Kidney (tissue), 14 donors: ENCODE data around the gene NCEH1. TPM values are rescaled to one million over a fixed set of nuclear protein-coding genes. Genes with fewer than 3 reads are reported as not detected.

Experiments used
- DNase-seq, 5 donors: peaks; one replicate each; pipeline ENCODE4 v3.0.0-alpha.2; 2013 to 2020
- FAIRE-seq: peaks from 2 replicates; lab custom pipeline; 2012; peaks lifted over from hg19 to GRCh38; lab: Jason Lieb, UNC
- H3K27ac ChIP-seq, 2 donors: one replicate each; pipeline ENCODE4 v1.7.0; 2013; ENCODE audit warnings: low read depth in 2 of 2, low read length in 2 of 2, inconsistent platforms in 1 of 2
- H3K27me3 ChIP-seq: one replicate; pipeline ENCODE4 v1.7.1; 2013; ENCODE audit warnings: low read length, inconsistent platforms; ENCODE audit not compliant: control insufficient read depth, insufficient read depth
- H3K36me3 ChIP-seq, 3 donors: one replicate each; pipeline versions ENCODE4 v1.7.0 to v1.7.1; 2013; ENCODE audit warnings: low read length in 3 of 3, control low read depth in 1 of 3, inconsistent platforms in 1 of 3; ENCODE audit not compliant: insufficient read depth in 3 of 3, control insufficient read depth in 2 of 3
- H3K4me1 ChIP-seq, 3 donors: one replicate each; pipeline versions ENCODE4 v1.7.0 to v1.7.1; 2013; ENCODE audit warnings: low read length in 3 of 3, inconsistent platforms in 1 of 3, low read depth in 1 of 3; ENCODE audit not compliant: control insufficient read depth in 2 of 3, insufficient read depth in 2 of 3
- H3K4me3 ChIP-seq, 3 donors: one replicate each; pipeline versions ENCODE4 v1.7.0 to v1.8.1; 2013; ENCODE audit warnings: low read length in 3 of 3, control low read depth in 1 of 3, inconsistent platforms in 1 of 3
- H3K9ac ChIP-seq, 3 donors: one replicate each; pipeline versions ENCODE4 v1.7.0 to v1.7.1; 2013; ENCODE audit warnings: low read length in 3 of 3, control low read depth in 1 of 3, inconsistent platforms in 1 of 3
- H3K9me3 ChIP-seq, 3 donors: one replicate each; pipeline versions ENCODE4 v1.7.0 to v1.7.1; 2013; ENCODE audit warnings: low read length in 3 of 3, control low read depth in 1 of 3, inconsistent platforms in 1 of 3; ENCODE audit not compliant: control insufficient read depth in 2 of 3, insufficient read depth in 1 of 3
- CTCF ChIP-seq: IDR thresholded peaks from 3 replicates; pipeline ENCODE4 v1.5.1; 2012; ENCODE audit warnings: mild to moderate bottlenecking, moderate library complexity, borderline replicate concordance; ENCODE audit not compliant: insufficient read depth; ENCODE audit errors: extremely low read depth
- intact Hi-C: fragments of 100-400 bp; cut with DNase I; formaldehyde crosslinking; loops from one replicate; pipeline ENCODE4 v1.11.1; 2022
- polyA plus RNA-seq: library from polyadenylated mRNA; stranded (reverse); fragments of 350-450 nt; fragmentation: Illumina TruSeq; extraction: RNeasy Lipid Tissue Mini Kit (QIAGEN cat#74804); gene quantifications from one replicate; pipeline ENCODE4 v1.2.3, GENCODE V29; 2014; ENCODE audit warnings: low read depth, low replicate concordance; ENCODE audit not compliant: insufficient read depth
- total RNA-seq: library from RNA; stranded (reverse); fragmentation: NEBNext Ultra II Directional; extraction: Animal tissue kit (Norgen Biotek cat#: 25700); gene quantifications from one replicate; pipeline ENCODE4 v1.2.1, GENCODE V29; 2021
- donor health status: control.
- donor health status: control.
- donor health status: control.
- donor health status: control.
- donor health status: control.
- donor health status: DM: yes; HTN: yes; CAD: no.
- donor health status: Normal renal cell carcinoma (clear cell type).

NCEH1 gene
- total and polyA plus RNA-seq, 2 donors from 2014 or later: 6.7 to 43.6 TPM

GRCh38 chr3:172688588-172688987 lies 22.3 kb downstream of the NCEH1 start:
- no peaks in the 10 kb centered on the region for H3K36me3 ChIP-seq
- intact Hi-C loops: no loop called here
- TF ChIP-seq CTCF: no peak
- no peaks in the 10 kb centered on the region for H3K27me3 ChIP-seq
- no peaks in the 10 kb centered on the region for H3K9me3 ChIP-seq
- H3K4me1 ChIP-seq: no peaks in the 10 kb centered on the region
- no peak overlapping the region for H3K9ac ChIP-seq
- DNase-seq: no peak
- H3K27ac ChIP-seq: no peak overlapping the region
- no peak for FAIRE-seq
- H3K4me3 ChIP-seq: no peak overlapping the region

GRCh38 chr3:172687501-172687900 lies 23.4 kb downstream of the NCEH1 start:
- TF ChIP-seq CTCF: no peak
- Histone ChIP-seq H3K4me3 (no peak overlapping the region), H3K27me3 (no peaks in the 10 kb centered on the region), H3K36me3 (no peaks in the 10 kb centered on the region), H3K4me1 (no peaks in the 10 kb centered on the region), H3K9ac (no peak overlapping the region), H3K9me3 (no peaks in the 10 kb centered on the region), H3K27ac (no peak overlapping the region)
- intact Hi-C loops: no loop called here
- DNase-seq (no peak), FAIRE-seq (no peak)

GRCh38 chr3:172685331-172686214 lies 25.3 kb downstream of the NCEH1 start:
- no peak overlapping the region for H3K27ac ChIP-seq

More at GRCh38 chr3:172685331-172686214, 25.3 kb downstream of the NCEH1 start:
- intact Hi-C loops: no loop called here
- DNase-seq (no peak), FAIRE-seq (no peak)
- H3K9me3 ChIP-seq: no peaks in the 10 kb centered on the region
- H3K4me1 ChIP-seq: no peaks in the 10 kb centered on the region
- no peaks in the 10 kb centered on the region for H3K36me3 ChIP-seq
- H3K27me3 ChIP-seq: no peaks in the 10 kb centered on the region
- H3K4me3 ChIP-seq: no peak overlapping the region
- H3K9ac ChIP-seq: no peak overlapping the region
- TF ChIP-seq CTCF: no peak
